HepG2 (cell line): ENCODE data around the gene OR52E8.

ENCODE experiments used
- ARHGAP35 ChIP-seq: sonication (generic); formaldehyde crosslinking; IDR thresholded peaks from 2 replicates; pipeline ENCODE4 v1.9.0; 2022; ENCODE audit warnings: mild to moderate bottlenecking, inconsistent platforms, moderate library complexity, missing genetic modification reagents, borderline replicate concordance
- CTCF ChIP-seq: sonication (generic); formaldehyde crosslinking; IDR thresholded peaks from 2 replicates; pipeline ENCODE4 v1.5.0; 2020; ENCODE audit warnings: mild to moderate bottlenecking, missing genetic modification reagents, moderate library complexity
- HNRNPL ChIP-seq: fragments of 200-400 bp; formaldehyde crosslinking; IDR thresholded peaks from 2 replicates; pipeline ENCODE4 v1.6.1; 2017; ENCODE audit warnings: mild to moderate bottlenecking, low read depth, low read length
- POLR2A ChIP-seq, 2 experiments: IDR thresholded peaks; 2 replicates each; pipeline ENCODE4 v1.6.1; 2011; ENCODE audit warnings: low read depth in 2 of 2, low read length in 2 of 2, mild to moderate bottlenecking in 1 of 2, moderate library complexity in 1 of 2; ENCODE audit not compliant: insufficient read depth in 1 of 2

- TF ChIP-seq CTCF (CRISPR knock-in tag) (no peak), HNRNPL (no peak), ARHGAP35 (CRISPR knock-in tag) (no peak), POLR2A (IDR thresholded peaks at IDR 0.05; ENCODE audit: insufficient read depth in 1 of 2, low read depth in 2 of 2, low read length in 2 of 2) (no peak)
These were observed 15.7 kb downstream of the OR52E8 start, which contains the start of gene OR52E6 for GRCh38 chr11:5841797-5842196.
